Neural progenitor cell (in vitro differentiated cells): ENCODE data around the gene INIP. TPM values are rescaled to one million over a fixed set of nuclear protein-coding genes. Genes with fewer than 3 reads are reported as not detected.
"Not testable (repeated sequence)": the region's sequence is repeated elsewhere in the genome, so short reads cannot be mapped to it uniquely, and the experiment has no call there.

Experiments
- DNase-seq: peaks from one replicate; pipeline ENCODE4 v3.0.0-alpha.2; 2016; ENCODE audit warnings: low spot score
- H2AFZ ChIP-seq: fragments of 200-600 bp; sonication (generic); replicated peaks from 2 replicates; pipeline ENCODE4 v1.6.1; 2016; ENCODE audit warnings: antibody characterized with exemption
- H3F3A ChIP-seq: fragments of 200-600 bp; sonication (generic); 2 replicates; pipeline ENCODE4 v1.6.1; 2016; ENCODE audit warnings: antibody characterized with exemption, low read depth
- H3K27ac ChIP-seq: fragments of 200-600 bp; sonication (generic); 2 replicates; pipeline ENCODE4 v1.5.1; 2016; ENCODE audit warnings: mild to moderate bottlenecking
- H3K27me3 ChIP-seq: fragments of 200-600 bp; sonication (generic); 2 replicates; pipeline ENCODE4 v1.6.1; 2016; ENCODE audit warnings: mild to moderate bottlenecking, moderate library complexity
- H3K36me3 ChIP-seq: fragments of 200-600 bp; sonication (generic); 2 replicates; pipeline ENCODE4 v1.5.1; 2016
- H3K4me1 ChIP-seq: fragments of 200-600 bp; sonication (generic); 2 replicates; pipeline ENCODE4 v1.6.1; 2016; ENCODE audit warnings: mixed run types
- H3K4me2 ChIP-seq: fragments of 200-600 bp; sonication (generic); 2 replicates; pipeline ENCODE4 v1.6.1; 2016
- H3K4me3 ChIP-seq: fragments of 200-600 bp; sonication (generic); 2 replicates; pipeline ENCODE4 v1.5.1; 2016
- H3K79me2 ChIP-seq: fragments of 200-600 bp; sonication (generic); 2 replicates; pipeline ENCODE4 v1.6.1; 2016; ENCODE audit warnings: low read depth
- H3K9ac ChIP-seq: fragments of 200-600 bp; sonication (generic); 2 replicates; pipeline ENCODE4 v1.6.1; 2016
- H3K9me3 ChIP-seq: fragments of 200-600 bp; sonication (generic); 2 replicates; pipeline ENCODE4 v1.5.1; 2016; ENCODE audit warnings: low read depth
- H4K20me1 ChIP-seq: fragments of 200-600 bp; sonication (generic); 2 replicates; pipeline ENCODE4 v1.6.1; 2016; ENCODE audit warnings: low read depth
- H3K27ac Mint-ChIP-seq: 3 replicates; pipeline ENCODE4 v1.8.0; 2021; ENCODE audit warnings: mixed read lengths
- H3K27me3 Mint-ChIP-seq: 2 replicates; pipeline ENCODE4 v1.8.0; 2022; ENCODE audit warnings: low read depth, mild to moderate bottlenecking, inconsistent platforms, moderate library complexity, mixed read lengths; ENCODE audit not compliant: insufficient read depth
- H3K36me3 Mint-ChIP-seq: 3 replicates; pipeline ENCODE4 v1.8.0; 2021; ENCODE audit warnings: mixed read lengths
- H3K4me1 Mint-ChIP-seq: 3 replicates; pipeline ENCODE4 v1.8.0; 2021; ENCODE audit warnings: mixed read lengths
- H3K4me3 Mint-ChIP-seq: 3 replicates; pipeline ENCODE4 v1.8.0; 2021; ENCODE audit warnings: mild to moderate bottlenecking, moderate library complexity, mixed read lengths
- H3K9me3 Mint-ChIP-seq: 3 replicates; pipeline ENCODE4 v1.8.0; 2020; ENCODE audit warnings: mixed read lengths
- EZH2 ChIP-seq: fragments of 200-600 bp; sonication (generic); IDR thresholded peaks from 2 replicates; pipeline ENCODE4 v1.6.1; 2017; ENCODE audit warnings: antibody characterized with exemption, mild to moderate bottlenecking, moderate library complexity
- EZH2phosphoT487 ChIP-seq: fragments of 200-600 bp; sonication (generic); IDR thresholded peaks from 2 replicates; pipeline ENCODE4 v1.6.1; 2017; ENCODE audit warnings: antibody characterized with exemption
- total RNA-seq: library from RNA; depleted of rRNA; stranded (reverse); fragments of >200 nt; gene quantifications from 2 replicates; pipeline ENCODE4 v1.2.3, GENCODE V29; 2015; ENCODE audit warnings: low replicate concordance
- TF ChIP-seq, protein P1 (sequence below): fragments of 200-600 bp; sonication (generic); IDR thresholded peaks from 2 replicates; pipeline ENCODE4 v1.5.1; 2017; ENCODE audit warnings: antibody characterized with exemption, mild to moderate bottlenecking

Gene INIP
- total RNA-seq, 1 donor from 2014 or later, result 39.7 TPM

DNA sequence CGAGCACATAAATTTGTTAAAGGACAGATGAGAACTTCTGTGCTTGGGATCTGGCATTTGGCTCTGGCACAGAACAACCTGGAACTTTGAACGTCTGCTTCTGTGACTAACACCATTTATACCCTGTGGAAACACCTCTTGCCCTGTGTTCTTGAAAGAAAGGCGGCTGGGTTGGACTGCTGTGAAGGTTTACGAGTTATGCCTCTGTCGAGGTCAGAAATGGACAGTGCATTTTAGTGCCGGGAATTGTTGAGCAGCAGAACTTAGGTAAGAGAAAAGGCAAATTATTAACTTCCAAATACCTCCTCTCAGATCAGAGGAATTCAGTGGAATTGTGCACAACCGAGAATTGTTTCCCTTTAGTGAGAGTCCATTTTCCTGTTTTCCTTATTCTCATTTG lies 14.1 kb upstream of the INIP start:
- H2AFZ ChIP-seq, result no peak overlapping the region
- TF ChIP-seq, protein P1, sequence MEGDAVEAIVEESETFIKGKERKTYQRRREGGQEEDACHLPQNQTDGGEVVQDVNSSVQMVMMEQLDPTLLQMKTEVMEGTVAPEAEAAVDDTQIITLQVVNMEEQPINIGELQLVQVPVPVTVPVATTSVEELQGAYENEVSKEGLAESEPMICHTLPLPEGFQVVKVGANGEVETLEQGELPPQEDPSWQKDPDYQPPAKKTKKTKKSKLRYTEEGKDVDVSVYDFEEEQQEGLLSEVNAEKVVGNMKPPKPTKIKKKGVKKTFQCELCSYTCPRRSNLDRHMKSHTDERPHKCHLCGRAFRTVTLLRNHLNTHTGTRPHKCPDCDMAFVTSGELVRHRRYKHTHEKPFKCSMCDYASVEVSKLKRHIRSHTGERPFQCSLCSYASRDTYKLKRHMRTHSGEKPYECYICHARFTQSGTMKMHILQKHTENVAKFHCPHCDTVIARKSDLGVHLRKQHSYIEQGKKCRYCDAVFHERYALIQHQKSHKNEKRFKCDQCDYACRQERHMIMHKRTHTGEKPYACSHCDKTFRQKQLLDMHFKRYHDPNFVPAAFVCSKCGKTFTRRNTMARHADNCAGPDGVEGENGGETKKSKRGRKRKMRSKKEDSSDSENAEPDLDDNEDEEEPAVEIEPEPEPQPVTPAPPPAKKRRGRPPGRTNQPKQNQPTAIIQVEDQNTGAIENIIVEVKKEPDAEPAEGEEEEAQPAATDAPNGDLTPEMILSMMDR, result no peak
- TF ChIP-seq EZH2, result no peak
- no peak for TF ChIP-seq EZH2phosphoT487
- no peaks in the 10 kb centered on the region for H3K4me1 ChIP-seq
- no peaks in the 10 kb centered on the region for H4K20me1 ChIP-seq
- H3K27me3 Mint-ChIP-seq, result peaks cover 5% of the 10 kb centered on the region
- H3K9ac ChIP-seq, result no peak overlapping the region
- H3K4me1 Mint-ChIP-seq, result no peaks in the 10 kb centered on the region
- no peak overlapping the region for H3K4me2 ChIP-seq
- H3K36me3 Mint-ChIP-seq, result no peaks in the 10 kb centered on the region
- H3K4me3 Mint-ChIP-seq, result no peak overlapping the region
- no peaks in the 10 kb centered on the region for H3K9me3 ChIP-seq
- no peak overlapping the region for H3K27ac ChIP-seq
- no peaks in the 10 kb centered on the region for H3K79me2 ChIP-seq
- H3K27ac Mint-ChIP-seq, result no peak overlapping the region
- H3F3A ChIP-seq, result no peaks in the 10 kb centered on the region
- H3K9me3 Mint-ChIP-seq, result no peaks in the 10 kb centered on the region
- no peak overlapping the region for H3K4me3 ChIP-seq
- H3K36me3 ChIP-seq, result no peaks in the 10 kb centered on the region
- no peak for DNase-seq
- no peaks in the 10 kb centered on the region for H3K27me3 ChIP-seq

GRCh38 chr9:112728401-112728800 lies 10.5 kb upstream of the INIP start:
- no peaks in the 10 kb centered on the region for H3K36me3 Mint-ChIP-seq
- H3K4me1 Mint-ChIP-seq, result no peaks in the 10 kb centered on the region

DNA sequence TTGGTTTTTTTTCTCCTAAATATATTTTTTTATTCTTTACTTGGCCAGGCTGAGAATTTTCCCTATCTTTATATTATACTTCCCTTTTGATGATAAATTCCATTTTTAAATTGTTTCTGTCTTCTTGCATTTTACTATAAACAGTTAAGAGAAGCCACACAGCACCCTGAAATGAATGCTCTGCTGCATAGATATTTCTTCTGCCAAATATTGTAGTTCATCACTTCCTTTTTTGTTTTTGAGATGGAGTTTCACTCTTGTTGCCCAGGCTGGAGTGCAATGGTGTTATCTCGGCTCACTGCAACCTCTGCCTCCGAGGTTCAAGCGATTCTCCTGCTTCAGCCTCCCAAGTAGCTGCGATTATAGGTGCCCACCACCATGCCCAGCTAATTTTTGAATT lies 8.5 kb upstream of the INIP start:
- Histone ChIP-seq H3K9ac (no peak overlapping the region), H4K20me1 (no peaks in the 10 kb centered on the region), H3K27me3 (no peaks in the 10 kb centered on the region), H3K9me3 (no peaks in the 10 kb centered on the region), H3K27ac (no peak overlapping the region), H2AFZ (no peak overlapping the region), H3K4me3 (no peak overlapping the region), H3K4me1 (no peaks in the 10 kb centered on the region), H3K79me2 (no peaks in the 10 kb centered on the region), H3K4me2 (no peak overlapping the region), H3F3A (no peaks in the 10 kb centered on the region), H3K36me3 (no peaks in the 10 kb centered on the region)
- Mint-ChIP-seq H3K4me1 (no peaks in the 10 kb centered on the region), H3K27ac (no peak overlapping the region), H3K36me3 (no peaks in the 10 kb centered on the region), H3K4me3 (no peak overlapping the region), H3K9me3 (no peaks in the 10 kb centered on the region), H3K27me3 (peaks cover 5% of the 10 kb centered on the region)
- no peak for DNase-seq
- TF ChIP-seq EZH2, result no peak
- TF ChIP-seq, protein P1, result no peak
- no peak for TF ChIP-seq EZH2phosphoT487

More at GRCh38 chr9:112728401-112728800, 10.5 kb upstream of the INIP start:
- Histone ChIP-seq H3K9ac (no peak overlapping the region), H2AFZ (no peak overlapping the region), H3K79me2 (no peaks in the 10 kb centered on the region), H3F3A (no peaks in the 10 kb centered on the region), H3K27ac (no peak overlapping the region), H3K27me3 (no peaks in the 10 kb centered on the region), H4K20me1 (no peaks in the 10 kb centered on the region), H3K4me2 (no peak overlapping the region), H3K4me3 (no peak overlapping the region), H3K36me3 (no peaks in the 10 kb centered on the region), H3K9me3 (no peaks in the 10 kb centered on the region), H3K4me1 (no peaks in the 10 kb centered on the region)
- DNase-seq, result no peak
- Mint-ChIP-seq H3K9me3 (no peaks in the 10 kb centered on the region), H3K27me3 (peaks cover 5% of the 10 kb centered on the region), H3K4me3 (no peak overlapping the region), H3K27ac (no peak overlapping the region)
- no peak for TF ChIP-seq EZH2phosphoT487
- TF ChIP-seq, protein P1, result no peak

- Histone ChIP-seq H3K27ac (no peak overlapping the region), H3K9ac (no peak overlapping the region), H3K4me2 (no peak overlapping the region), H3K27me3 (no peaks in the 10 kb centered on the region), H4K20me1 (no peaks in the 10 kb centered on the region), H3F3A (no peaks in the 10 kb centered on the region), H3K9me3 (no peaks in the 10 kb centered on the region), H3K79me2 (no peaks in the 10 kb centered on the region), H3K36me3 (no peaks in the 10 kb centered on the region), H2AFZ (no peak overlapping the region), H3K4me1 (no peaks in the 10 kb centered on the region), H3K4me3 (no peak overlapping the region)
- TF ChIP-seq, protein P1, result no peak
- TF ChIP-seq EZH2phosphoT487 (no peak), EZH2 (no peak)
- H3K36me3 Mint-ChIP-seq, result no peaks in the 10 kb centered on the region
- H3K27ac Mint-ChIP-seq, result no peak overlapping the region
- no peak overlapping the region for H3K4me3 Mint-ChIP-seq
- H3K27me3 Mint-ChIP-seq, result peaks cover 3% of the 10 kb centered on the region
- no peaks in the 10 kb centered on the region for H3K4me1 Mint-ChIP-seq
- H3K9me3 Mint-ChIP-seq, result no peaks in the 10 kb centered on the region
- DNase-seq, result no peak
These were observed 8.0 kb upstream of the INIP start for GRCh38 chr9:112725961-112726360.

- H3K4me3 ChIP-seq, H3K4me3 Mint-ChIP-seq, H3K36me3 ChIP-seq, H3K9me3 Mint-ChIP-seq, H3K4me2 ChIP-seq, H2AFZ ChIP-seq, H3K4me1 ChIP-seq, H3K27me3 ChIP-seq, H3K9ac ChIP-seq, H4K20me1 ChIP-seq, H3K79me2 ChIP-seq, H3K27me3 Mint-ChIP-seq, H3K27ac Mint-ChIP-seq, H3K27ac ChIP-seq, H3K36me3 Mint-ChIP-seq, H3K4me1 Mint-ChIP-seq, DNase-seq, H3K9me3 ChIP-seq: not testable (repeated sequence)
- H3F3A ChIP-seq, result peaks cover 15% of the 10 kb centered on the region
These were observed 4.8 kb upstream of the INIP start for GRCh38 chr9:112722749-112723148.
